ENCODE results near the gene SDHAF1.
"Not testable (repeated sequence)": the region's sequence is repeated elsewhere in the genome, so short reads cannot be mapped to it uniquely, and the experiment has no call there.

The SDHAF1 gene, protein sequence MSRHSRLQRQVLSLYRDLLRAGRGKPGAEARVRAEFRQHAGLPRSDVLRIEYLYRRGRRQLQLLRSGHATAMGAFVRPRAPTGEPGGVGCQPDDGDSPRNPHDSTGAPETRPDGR

DNA sequence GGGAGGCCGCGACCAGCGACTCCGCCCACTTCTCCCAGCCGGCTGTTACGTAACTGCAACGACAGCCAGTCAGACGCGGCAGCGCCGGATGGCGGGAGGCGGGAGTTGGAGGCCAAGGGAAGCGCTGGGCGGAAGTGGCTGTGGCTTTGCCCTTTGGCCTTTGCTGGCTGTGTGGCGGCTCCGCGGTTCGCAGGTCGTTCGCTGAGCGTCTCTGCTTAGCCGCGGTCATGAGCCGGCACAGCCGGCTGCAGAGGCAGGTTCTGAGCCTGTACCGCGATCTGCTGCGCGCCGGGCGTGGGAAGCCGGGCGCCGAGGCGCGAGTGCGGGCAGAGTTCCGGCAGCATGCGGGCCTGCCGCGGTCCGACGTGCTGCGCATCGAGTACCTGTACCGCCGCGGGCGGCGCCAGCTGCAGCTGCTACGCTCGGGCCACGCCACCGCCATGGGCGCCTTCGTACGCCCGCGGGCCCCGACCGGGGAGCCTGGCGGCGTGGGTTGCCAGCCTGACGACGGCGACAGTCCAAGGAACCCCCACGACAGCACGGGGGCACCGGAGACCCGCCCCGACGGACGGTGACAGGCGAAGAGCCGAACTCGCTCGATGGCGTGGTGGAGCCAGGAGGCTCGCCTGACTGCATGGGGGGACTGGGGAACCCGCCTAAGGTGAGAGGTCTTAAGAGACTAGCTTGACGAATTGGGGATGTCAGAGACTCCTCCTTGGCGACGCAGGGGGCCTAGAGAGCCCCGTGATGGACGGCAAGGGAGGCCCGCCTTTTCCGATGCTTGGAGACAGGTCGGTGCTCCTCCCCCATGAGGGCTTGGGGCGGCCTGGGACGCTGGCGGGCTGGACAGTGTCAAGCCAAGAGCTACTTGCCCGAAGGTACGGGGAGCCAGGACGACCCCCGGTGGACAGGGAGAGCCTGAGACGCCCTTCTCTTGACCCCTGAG lies at the start of gene SDHAF1:
SDHAF1 (plus strand) TSS at position 141 of the 946 bp plus-strand sequence; CDS start at position 228, 87 bp downstream.
- peak; percentile 92 to 94 for DNase-seq

DNA sequence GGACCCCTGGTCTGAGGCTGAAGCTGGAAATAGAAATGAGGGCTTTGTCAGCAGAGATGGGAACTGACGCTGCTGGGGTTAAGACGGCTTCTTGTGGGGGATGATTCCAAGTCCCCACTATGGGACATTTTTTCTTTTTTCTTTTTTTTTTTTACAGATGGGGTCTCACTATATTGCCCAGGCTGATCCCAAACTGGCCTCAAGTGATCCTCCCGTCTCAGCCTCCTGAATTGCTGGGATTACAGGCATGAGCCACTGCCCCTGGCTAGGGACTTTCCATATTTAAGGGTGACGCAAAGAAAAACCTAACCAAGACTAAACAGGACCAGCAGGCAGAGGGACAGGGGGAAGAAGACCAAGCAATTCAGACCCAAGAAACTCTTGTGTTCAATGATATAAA lies 48.8 kb upstream of the SDHAF1 start:
- no peak for DNase-seq

DNA sequence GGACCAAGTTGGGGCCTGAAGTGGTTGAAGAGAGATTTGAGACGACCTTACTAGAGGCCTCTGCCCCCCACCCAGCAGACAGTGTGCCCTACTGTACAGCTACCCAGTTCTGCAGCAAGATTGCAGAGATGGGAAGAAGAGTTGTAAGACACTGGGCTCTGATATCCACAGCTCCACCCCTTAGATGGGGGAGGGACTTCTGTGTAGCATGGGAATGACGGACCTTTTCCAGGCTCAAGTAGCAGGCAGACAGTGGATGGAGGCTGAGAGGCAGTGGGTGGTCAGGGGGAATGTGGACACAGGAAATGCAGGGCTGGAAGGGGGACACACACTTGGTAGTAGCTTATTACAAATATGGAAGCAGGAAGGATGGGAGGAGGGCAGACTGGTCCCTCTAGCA lies 45.9 kb upstream of the SDHAF1 start:
- no peak for DNase-seq

DNA sequence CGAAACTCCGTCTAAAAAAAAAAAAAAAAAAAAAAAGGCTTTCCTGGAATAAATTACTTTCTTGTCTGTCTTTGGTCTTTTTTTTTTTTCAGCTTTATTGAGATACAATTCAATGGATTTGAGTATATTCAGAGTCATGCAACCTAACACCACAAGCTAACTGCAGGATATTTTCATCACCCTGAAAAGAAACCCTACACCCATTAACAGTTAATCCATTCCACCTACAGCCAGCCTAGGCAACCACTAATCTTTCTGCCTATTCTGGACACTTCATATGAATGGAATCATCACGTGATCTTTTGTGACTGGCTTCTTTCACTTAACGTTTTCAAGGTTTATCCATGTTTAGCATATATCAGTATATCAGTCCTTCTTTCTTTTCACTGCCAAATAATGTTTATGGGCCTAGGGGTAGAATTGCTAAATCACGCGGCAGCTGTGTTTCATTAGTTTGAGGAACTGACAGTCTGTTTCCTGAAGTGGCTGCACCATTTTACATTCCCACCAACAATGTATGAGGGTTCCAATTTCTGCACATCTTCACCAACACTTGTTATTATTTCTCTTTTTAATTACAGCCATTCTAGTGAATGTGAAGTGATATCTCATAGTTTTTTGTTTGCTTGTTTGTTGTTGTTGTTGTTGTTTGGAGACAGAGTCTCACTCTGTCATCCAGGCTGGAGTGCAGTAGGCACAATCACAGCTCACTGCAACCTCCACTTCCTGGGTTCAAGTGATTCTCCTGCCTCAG lies 38.9 kb upstream of the SDHAF1 start:
- no peak for DNase-seq

DNA sequence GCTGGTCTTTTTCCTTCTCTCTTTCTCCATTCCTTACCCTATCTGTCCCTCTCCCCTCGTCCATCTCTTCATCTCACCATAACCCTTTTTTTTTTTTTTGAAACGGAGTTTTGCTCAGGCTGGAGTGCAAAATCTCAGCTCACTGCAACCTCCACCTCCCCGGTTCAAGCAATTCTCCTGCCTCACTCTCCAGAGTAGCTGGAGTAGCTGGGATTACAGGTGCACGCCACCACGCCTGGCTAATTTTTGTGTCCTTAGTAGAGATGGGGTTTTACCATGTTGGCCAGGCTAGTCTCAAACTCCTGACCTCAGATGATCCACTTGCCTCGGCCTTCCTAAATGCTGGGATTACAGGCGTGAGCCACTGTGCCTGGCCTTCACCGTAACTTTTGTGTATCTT lies 37.6 kb upstream of the SDHAF1 start:
- not testable (repeated sequence) for DNase-seq

DNA sequence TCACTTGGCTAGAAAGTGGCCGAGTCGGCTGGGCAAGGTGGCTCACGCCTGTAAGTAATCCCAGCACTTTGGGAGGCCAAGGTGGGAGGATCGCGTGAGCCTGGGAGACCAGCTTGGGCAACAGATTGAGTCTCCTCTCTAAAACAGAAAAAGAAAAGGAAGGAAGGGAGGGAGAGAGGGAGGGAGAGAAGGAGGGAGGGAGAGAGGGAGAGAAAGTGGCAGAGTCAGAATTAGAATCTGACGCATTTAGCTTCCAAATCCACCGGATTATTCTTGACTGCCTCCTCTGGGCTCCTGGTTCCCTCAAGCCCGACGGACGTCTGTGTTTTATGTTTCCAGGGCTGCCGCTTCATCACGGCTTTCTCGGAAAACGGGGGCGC lies 36.3 kb upstream of the SDHAF1 start:
- DNase-seq = no peak

DNA sequence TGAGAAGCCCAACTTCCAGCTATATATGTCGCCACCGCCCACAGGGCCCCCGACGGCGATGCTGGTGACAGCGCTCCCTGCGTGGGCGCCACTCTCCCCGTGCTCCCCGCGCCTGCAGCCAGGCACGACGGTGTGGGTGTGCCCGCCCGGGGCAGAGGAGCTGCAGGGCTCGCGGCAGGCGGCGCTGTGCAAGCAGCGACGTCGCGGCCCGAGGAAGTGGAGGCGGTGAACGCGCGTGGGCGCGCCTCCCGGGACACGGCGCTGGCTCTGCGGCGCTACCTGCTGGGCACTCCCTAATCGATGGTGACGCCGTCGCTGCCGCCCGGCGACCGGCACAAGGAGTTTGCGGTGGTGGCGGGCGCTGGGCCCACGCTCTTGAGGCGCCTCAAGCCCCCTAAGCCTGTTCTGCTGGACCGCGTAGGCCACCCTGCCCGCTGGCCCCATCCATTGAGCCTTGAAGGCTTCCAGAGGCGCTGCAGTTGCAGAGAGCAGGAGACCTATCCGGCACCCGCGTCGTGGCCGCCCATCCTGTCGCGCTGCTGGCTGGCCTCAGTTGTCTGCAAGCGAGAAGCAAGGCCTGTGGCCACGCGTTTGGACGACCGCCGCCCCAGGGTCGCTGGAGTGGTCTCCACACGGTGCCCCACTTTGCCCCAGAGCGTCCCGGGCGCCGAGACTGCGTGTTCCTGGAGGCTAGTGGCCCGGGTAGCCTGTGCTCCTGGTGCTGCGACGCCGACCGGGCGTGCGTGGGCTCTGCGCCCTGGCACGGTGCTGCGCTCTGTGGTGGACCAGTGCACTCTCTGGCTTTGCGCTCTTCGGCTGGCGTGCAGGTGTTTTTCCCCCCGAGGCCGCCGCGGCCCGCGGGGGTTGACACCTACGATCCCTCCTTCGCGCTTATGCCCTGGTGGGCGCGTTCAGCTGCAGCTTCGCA lies 35.7 kb upstream of the SDHAF1 start:
- DNase-seq = peak in 1 of 2 experiments; percentile 11

DNA sequence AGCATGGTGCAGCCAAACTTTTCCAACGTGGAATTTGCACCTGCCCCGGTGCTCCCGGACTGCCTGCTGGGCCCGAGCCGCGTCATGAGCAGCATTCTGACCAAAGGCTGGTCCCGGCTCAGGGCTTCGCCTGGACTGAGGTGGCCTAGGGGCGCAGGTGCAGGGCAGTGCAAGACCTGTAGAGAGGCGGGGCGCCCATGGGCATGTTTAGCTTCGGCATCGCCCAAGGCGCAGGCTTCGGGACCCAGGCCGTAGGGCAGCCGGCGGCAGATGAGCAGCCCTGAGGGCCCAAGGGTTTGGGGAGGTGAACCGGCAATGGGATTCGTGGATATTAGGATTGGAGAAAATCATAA lies 35.0 kb upstream of the SDHAF1 start:
- DNase-seq = no peak

DNA sequence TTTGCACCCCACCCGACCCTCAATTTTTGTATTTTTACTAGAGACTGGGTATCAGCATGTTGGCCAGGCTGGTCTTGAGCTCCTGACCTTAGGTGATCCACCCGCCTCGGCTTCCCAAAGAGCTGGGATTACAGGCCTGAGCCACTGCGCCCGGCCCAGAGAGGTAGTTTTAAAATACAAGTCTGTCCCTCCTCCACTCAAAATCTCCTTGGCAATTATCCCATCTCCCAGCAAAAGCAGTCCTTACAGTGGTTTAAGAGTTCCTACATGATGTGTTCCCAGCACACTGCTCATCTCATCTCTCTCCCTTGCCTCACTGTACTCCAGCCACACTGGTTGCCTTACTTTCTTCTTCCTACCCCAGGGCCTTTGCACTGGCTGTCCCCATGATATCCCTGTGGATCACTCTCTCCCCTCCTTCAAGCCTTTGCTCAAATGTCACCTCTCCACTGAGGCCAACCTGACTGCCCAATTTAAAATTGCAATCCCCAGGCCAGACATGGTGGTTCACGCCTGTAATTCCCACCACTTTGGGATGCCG lies 34.5 kb upstream of the SDHAF1 start:
- DNase-seq = no peak

DNA sequence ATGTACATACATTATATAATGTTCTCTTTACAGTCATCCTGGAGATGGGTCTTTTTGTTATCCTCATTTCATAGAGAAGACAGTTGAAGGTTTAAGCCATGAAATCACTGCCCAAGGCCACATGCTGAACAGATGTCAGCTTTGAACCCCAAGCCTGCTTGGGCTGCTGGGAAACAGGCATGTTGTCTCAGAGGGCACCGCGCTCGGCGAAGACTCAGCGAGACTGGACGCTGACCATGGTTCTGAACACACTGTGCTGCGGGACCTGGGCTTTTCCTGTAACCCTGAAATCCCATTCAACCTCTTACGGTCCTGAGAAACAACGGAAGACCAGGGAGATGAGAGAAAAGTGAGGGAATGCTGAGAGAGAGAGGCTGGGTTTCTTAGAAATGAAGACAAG lies 31.5 kb upstream of the SDHAF1 start:
- DNase-seq = no peak

DNA sequence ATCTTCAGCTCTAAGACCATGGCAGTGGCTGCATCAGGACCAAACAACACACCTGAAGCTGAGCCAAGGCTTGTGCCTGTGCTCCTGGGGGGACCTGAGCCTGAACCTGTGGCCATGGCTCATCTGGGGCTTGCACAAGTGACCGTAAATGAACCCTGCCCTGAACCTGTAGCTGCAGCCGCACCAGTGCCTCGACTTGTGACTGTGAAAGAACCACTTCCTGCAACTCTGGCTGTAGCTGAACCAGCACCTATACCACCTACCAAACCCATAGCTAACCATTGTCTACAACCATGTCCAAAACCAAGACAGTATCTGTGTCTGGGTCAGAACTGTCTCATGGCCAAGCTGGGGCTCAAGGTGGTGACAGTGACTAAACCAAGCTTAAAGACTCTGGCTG lies 28.2 kb upstream of the SDHAF1 start:
- no peak for DNase-seq

DNA sequence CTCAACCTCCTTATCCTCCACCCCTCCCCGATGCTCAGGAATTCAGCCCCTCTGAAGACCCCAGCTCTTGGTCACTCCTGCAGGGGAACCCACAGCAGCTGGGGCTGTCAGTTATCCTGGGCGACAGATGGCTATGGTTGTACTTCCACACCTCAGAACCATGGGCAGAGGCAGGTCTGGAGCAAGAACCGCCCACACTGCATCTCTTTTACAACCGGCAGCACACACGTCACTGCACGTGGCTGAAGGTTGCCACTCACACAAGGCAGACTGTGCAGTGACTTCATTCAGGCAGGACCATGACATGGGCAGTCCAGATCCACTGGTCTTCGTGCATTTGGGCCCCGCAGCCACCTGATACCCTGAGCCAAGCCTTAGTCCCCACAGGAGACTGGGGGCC lies 21.5 kb upstream of the SDHAF1 start:
- no peak for DNase-seq

DNA sequence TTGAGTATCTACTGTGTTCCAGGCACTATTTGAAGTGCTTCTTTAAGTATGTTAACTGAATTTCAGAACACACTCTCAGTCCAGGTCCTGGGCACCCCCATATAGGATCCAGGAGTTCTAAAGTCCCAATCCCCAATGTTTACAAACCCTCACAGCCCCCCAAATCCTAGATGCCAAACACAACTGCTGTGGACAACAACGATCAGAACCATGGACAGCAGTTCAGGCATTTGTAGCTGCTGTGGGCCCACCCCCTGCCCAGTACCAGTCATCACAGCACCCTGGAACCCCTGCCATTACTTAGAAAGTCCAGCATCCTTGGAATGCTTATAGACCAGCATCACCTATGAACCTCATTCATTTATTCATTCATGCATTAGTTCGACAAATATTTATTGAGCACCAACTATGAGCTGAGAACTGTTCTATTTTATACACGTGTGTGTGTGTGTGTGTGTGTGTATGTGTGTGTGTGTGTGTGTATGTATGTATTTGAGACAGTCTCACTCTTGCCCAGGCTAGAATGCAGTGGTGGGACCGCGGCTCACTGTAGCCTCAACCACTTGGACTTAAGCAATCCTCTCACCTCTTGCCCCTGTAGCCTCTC lies 19.3 kb upstream of the SDHAF1 start:
- no peak for DNase-seq

DNA sequence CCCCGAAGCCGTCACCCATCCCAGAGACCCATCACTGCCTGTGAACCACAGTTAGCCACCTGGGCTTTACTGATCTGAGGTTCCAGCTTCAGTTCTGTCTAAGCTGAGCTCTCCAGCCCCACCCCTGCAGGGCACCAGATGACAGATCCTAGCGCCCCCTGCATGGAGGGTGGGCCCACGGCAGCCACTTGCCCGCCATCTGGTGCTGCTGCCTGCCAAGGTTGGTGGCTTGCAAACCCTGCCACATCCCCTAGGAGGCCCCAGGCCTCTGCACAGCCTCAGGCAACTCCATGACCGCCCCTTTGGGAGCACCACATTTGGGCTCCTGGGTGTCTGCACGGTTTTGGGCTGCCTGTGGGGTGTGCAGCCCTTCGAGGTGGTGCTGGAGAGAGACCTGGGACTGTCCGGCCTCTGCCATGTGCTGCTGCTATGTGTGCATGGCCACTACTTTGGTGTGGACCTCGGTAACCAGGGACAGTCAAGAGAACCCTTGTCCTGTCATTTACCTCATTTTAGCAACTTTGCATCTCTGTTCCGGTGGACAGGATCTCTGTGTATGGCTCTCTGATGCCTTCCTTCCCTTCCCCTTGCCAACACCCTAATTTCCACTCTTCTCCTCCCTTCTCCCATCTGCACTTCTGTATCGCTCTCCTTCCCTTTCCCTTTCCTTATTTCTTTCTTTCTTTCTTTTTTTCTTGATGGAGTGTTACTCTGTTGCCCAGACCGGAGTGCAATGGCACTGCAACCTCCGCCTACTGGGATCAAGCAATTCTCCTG lies 17.4 kb upstream of the SDHAF1 start:
- peak; percentile 47 to 66 for DNase-seq

DNA sequence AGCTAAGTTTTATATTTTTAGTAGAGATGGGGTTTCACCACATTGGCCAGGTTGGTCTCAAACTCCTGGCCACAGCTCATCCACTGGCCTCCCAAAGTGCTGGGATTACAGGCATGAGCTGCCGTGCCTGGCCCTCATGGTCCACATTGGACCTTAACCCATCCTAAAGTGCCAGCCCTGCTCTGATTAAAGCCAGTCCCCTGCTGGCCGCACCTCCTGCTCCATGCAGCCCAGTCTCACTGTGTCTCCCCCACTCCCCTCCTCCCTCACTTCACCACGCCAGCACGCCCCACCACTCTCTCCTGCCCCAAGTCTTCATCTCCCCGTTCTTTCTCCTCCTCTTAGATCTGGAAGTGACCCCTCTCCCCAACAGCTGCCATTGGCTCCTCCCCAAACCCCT lies 16.7 kb upstream of the SDHAF1 start:
- DNase-seq = no peak

DNA sequence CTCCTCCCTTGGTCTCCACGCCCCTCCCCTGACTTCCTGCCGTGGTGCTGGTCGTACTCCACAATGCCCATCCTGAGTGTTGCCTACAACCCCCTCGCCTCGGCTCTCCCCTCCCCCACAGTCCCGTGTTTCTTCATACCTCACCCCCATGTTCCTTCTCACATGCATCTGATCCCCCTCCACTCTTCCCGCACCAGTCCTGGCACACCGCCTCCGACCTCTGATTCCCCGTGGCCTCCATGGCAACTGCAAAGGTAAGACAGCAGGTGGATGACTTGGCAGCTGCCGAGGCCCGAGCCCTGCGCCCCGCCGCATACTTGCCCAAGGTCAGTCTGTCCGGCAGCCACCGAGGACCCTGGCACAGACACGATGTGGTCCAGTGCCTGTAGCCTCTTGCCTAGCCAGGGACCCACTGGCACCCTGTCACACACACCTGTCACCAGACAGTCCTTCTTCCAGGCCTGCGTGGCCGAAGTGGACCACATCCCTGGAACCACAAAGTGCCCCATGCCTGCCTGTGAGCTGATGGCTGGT lies 16.1 kb upstream of the SDHAF1 start:
- no peak for DNase-seq

DNA sequence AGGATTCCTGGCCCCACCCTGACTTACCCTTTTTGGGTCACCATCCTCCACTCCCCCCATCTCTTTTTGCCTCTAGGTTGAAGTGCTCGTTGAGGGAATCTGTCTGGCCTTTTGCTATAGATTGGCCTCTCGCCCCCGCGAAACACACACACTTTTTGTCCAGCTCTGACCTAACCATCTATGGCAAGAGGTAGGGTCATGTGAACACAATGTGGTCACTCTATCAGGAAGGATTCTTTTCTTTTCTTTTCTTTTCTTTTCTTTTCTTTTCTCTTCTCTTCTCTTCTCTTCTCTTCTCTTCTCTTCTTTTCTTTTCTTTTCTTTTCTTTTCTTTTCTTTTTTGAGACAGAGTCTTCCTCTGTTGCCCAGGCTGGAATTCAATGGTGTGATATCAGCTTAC lies 14.0 kb upstream of the SDHAF1 start:
- DNase-seq = not testable (repeated sequence)

DNA sequence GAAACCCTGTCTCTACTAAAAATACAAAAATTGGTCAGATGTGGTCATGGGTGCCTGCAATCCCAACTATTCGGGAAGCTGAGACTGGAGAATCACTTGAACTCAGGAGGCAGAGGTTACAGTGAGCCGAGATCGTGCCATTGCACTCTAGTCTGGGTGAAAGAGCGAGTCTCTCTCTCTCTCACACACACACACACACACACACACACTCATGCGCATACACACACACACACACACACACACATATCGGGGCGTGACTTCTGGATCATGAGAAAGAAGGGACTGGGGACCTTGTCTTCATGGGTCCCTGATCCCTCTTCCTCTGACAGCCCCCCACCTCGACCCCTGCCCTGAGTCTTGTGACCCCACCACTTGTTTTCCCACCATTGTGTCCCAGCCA lies 11.8 kb upstream of the SDHAF1 start:
- no peak for DNase-seq

DNA sequence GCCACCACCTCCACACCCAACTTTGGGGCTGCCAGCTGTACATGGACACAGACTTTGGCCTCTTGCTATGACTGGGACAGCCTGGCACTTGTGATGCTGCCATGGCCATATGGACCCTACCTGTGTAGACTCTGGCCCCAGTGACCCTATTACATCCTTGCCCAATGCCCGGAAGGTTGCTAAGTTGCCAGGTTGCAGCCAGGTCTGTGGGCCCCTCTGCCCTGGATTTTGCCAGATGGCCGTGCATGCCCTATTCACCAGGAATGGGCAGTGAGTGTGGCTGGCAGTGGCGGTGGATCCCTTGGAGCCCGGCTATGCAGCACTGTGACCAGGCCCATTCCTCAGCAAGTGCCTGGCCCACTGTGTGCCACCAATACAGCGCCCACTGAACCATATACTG lies 8.9 kb upstream of the SDHAF1 start:
- no peak for DNase-seq

DNA sequence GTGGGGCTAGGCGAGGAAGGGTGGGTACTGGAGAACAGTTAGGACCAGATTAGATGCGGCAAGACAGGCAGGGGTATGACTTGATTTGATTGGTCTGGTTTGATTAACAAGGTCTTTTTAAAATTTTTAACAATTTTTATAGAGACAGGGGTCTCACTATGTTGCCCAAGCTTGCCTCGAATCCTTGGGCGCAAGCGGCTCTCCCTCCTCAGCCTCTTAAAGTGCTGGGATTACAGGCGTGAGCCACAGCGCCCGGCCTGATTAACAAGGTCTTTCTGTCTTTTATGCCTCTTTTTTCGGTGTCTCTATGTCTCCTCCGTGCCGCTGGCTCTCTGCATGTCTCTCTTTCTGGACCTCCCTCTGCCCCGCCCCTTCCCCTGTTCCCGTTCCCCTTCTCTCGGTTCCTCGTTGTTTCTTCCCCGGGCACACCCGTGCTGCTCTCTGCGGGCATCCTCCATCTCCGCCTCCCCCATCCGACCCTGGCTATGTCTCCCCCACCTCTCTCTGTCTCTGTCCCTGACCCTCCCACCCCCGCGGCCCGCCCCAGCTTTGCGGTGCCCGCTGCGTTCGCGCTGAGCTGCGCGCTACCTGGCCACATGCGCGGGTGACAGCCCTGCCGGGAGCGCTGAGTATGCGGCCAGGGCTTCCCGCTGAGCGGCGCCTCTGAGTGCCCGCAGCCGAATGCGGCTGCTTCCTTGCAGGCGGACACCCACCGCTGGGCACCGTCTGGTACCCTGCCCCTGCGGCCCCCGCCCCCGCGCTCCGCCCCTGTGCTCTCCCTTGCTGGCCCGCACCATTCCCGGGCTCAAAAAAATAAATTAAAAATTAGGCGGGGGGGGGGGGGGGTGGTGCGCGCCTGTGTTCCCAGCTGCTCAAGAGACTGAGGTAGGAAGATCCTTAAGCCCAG lies 8.1 kb upstream of the SDHAF1 start:
- peak; percentile 16 to 43 for DNase-seq
